Renal cortex interstitium (tissue), 11 donors: ENCODE results near the gene ATP13A2. TPM values are rescaled to one million over a fixed set of nuclear protein-coding genes. Genes with fewer than 3 reads are reported as not detected.
"Not testable (repeated sequence)": the region's sequence is repeated elsewhere in the genome, so short reads cannot be mapped to it uniquely, and the experiment has no call there.

Source experiments
- DNase-seq, 11 donors: peaks; one replicate each; pipeline ENCODE4 v3.0.0-alpha.2; 2013; ENCODE audit warnings: low read depth in 9 of 11, low spot score in 4 of 11; ENCODE audit errors: extremely low read depth in 1 of 11
- polyA plus RNA-seq, 3 donors: library from polyadenylated mRNA; unstranded; fragments of 120-200 nt; gene quantifications; one replicate each; pipeline ENCODE4 v1.2.1, GENCODE V29; 2013; ENCODE audit not compliant: insufficient read length in 3 of 3

The ATP13A2 gene
- polyA plus RNA-seq, 3 donors = 27.8 to 38.6 (median 33.9) TPM

- not testable (repeated sequence) for DNase-seq
Measured at GRCh38 chr1:16945512-16945911, 66.2 kb downstream of the ATP13A2 start.

GRCh38 chr1:16944038-16944437 lies 67.7 kb downstream of the ATP13A2 start:
- DNase-seq = no peak

- DNase-seq = not testable (repeated sequence)
Measured at GRCh38 chr1:16939386-16940180, 72.1 kb downstream of the ATP13A2 start.

GRCh38 chr1:16938351-16939321 lies 73.1 kb downstream of the ATP13A2 start:
- no peak for DNase-seq

- DNase-seq = not testable (repeated sequence)
Measured at GRCh38 chr1:16936580-16936979, 75.1 kb downstream of the ATP13A2 start.

Other genes with a start within 250 kb of the ATP13A2 start
- 1 to 10 TPM in 1 of 3 donors, not detected in 2; 1.5 TPM for gene RNU1-2, start 115.9 kb downstream of the ATP13A2 start, polyA plus RNA-seq
- 10 to 100 TPM; 25.1 to 56.4 (median 45.8) TPM for gene CROCC, start 90.0 kb downstream of the ATP13A2 start, polyA plus RNA-seq
- gene MFAP2, start 31.3 kb downstream of the ATP13A2 start, polyA plus RNA-seq = 100 to 1,000 TPM; 195 to 226 (median 205) TPM
- 100 to 1,000 TPM; 128 to 170 (median 164) TPM for gene SDHB, start 42.1 kb upstream of the ATP13A2 start, polyA plus RNA-seq
- gene PADI2, start 107.5 kb upstream of the ATP13A2 start, polyA plus RNA-seq = 1 to 10 TPM; 2.0 to 2.6 (median 2.3) TPM
- gene PADI1, start 193.2 kb upstream of the ATP13A2 start, polyA plus RNA-seq = under 1 TPM in 1 of 3 donors, not detected in 2; 0.06 TPM
- gene PADI3, start 237.2 kb upstream of the ATP13A2 start, polyA plus RNA-seq = under 1 TPM; 0.06 to 0.15 (median 0.07) TPM